HL-60 (cell line): Measurements from ENCODE around the gene WDR27.

Experiments
- DNase-seq, 2 experiments: peaks; one replicate each; pipeline ENCODE4 v3.0.0-alpha.2; 2010 to 2020; ENCODE audit warnings: low read depth in 1 of 2, low spot score in 1 of 2
- H3K27ac ChIP-seq: fragments of 250-450 bp; sonication (Bioruptor Pico); replicated peaks from 2 replicates; pipeline ENCODE4 v1.5.1; 2020; ENCODE audit warnings: mild to moderate bottlenecking, moderate library complexity
- H3K27me3 ChIP-seq: fragments of 250-450 bp; sonication (Bioruptor Pico); 2 replicates; pipeline ENCODE4 v1.5.1; 2021; ENCODE audit warnings: mild to moderate bottlenecking, moderate library complexity; ENCODE audit not compliant: insufficient read depth, poor library complexity, severe bottlenecking
- H3K4me3 ChIP-seq: replicated peaks from 2 replicates; pipeline ENCODE4 v1.5.1; 2011; ENCODE audit warnings: mild to moderate bottlenecking, control low read depth, low read length; ENCODE audit not compliant: insufficient read depth
- GABPA ChIP-seq: IDR thresholded peaks from 2 replicates; pipeline ENCODE4 v1.6.1; 2012; ENCODE audit warnings: low read depth
- POLR2AphosphoS5 ChIP-seq: IDR thresholded peaks from 2 replicates; pipeline ENCODE4 v1.6.1; 2012; ENCODE audit warnings: low read depth
- SPI1 ChIP-seq: IDR thresholded peaks from 2 replicates; pipeline ENCODE4 v1.6.1; 2012; ENCODE audit warnings: low read depth, mild to moderate bottlenecking, borderline replicate concordance
- TF ChIP-seq, protein P1 (sequence below): IDR thresholded peaks from 2 replicates; pipeline ENCODE4 v1.6.1; 2012; ENCODE audit warnings: low read depth; ENCODE audit not compliant: insufficient replicate concordance
- TF ChIP-seq, protein P2 (sequence below): IDR thresholded peaks from one replicate; pipeline ENCODE4 v1.5.1; 2011; ENCODE audit warnings: low read length, control low read depth, inconsistent platforms; ENCODE audit not compliant: insufficient read depth

WDR27 gene

DNA sequence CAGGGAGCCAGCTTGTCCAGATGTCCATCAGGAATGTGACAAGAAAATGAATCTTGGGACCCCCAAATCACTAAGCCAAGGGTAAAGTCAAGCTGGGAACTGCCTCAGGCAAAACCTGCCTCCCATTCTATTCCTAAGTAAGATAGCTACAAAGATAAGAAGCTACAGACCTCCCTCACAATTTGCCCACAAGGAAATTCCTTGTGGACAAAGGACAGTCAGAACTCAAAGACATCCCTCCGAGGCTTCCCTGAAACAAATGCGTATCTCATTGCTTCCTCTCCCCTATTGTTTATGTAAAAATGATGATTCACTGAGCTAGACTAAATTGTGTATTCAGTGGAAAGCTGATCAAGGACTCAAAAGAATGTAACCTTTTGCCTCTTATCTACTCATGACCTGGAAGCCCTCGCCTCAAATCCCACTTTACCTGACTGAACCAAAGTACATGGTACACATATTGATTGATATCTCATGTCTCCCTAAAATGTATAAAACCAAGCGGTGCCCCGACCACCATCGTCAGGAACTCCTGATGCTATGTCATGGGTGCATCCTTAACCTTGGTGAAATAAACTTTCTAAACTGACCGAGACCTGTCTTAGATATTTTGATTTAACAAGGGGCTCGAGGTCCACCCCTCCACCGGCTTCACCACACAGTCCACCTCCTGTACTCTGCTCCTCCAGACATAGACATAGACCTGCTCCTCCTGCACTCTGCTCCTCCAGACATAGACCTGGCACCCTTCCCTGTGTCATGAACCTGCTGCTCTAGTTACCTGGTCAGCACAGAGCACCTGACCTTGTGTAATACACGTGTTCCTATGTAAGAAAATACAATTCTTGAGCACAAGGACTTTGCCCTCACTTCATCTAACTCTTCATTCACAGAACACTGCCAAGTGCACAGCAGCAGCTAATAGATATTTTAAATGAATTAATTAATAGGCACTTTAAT is 81.4 kb downstream of the WDR27 start:
- no peak overlapping the region for H3K4me3 ChIP-seq
- H3K27ac ChIP-seq, result no peak overlapping the region
- TF ChIP-seq POLR2AphosphoS5 (no peak), GABPA (no peak), SPI1 (no peak)
- TF ChIP-seq, protein P1, sequence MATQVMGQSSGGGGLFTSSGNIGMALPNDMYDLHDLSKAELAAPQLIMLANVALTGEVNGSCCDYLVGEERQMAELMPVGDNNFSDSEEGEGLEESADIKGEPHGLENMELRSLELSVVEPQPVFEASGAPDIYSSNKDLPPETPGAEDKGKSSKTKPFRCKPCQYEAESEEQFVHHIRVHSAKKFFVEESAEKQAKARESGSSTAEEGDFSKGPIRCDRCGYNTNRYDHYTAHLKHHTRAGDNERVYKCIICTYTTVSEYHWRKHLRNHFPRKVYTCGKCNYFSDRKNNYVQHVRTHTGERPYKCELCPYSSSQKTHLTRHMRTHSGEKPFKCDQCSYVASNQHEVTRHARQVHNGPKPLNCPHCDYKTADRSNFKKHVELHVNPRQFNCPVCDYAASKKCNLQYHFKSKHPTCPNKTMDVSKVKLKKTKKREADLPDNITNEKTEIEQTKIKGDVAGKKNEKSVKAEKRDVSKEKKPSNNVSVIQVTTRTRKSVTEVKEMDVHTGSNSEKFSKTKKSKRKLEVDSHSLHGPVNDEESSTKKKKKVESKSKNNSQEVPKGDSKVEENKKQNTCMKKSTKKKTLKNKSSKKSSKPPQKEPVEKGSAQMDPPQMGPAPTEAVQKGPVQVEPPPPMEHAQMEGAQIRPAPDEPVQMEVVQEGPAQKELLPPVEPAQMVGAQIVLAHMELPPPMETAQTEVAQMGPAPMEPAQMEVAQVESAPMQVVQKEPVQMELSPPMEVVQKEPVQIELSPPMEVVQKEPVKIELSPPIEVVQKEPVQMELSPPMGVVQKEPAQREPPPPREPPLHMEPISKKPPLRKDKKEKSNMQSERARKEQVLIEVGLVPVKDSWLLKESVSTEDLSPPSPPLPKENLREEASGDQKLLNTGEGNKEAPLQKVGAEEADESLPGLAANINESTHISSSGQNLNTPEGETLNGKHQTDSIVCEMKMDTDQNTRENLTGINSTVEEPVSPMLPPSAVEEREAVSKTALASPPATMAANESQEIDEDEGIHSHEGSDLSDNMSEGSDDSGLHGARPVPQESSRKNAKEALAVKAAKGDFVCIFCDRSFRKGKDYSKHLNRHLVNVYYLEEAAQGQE, result no peak
- TF ChIP-seq, protein P2, sequence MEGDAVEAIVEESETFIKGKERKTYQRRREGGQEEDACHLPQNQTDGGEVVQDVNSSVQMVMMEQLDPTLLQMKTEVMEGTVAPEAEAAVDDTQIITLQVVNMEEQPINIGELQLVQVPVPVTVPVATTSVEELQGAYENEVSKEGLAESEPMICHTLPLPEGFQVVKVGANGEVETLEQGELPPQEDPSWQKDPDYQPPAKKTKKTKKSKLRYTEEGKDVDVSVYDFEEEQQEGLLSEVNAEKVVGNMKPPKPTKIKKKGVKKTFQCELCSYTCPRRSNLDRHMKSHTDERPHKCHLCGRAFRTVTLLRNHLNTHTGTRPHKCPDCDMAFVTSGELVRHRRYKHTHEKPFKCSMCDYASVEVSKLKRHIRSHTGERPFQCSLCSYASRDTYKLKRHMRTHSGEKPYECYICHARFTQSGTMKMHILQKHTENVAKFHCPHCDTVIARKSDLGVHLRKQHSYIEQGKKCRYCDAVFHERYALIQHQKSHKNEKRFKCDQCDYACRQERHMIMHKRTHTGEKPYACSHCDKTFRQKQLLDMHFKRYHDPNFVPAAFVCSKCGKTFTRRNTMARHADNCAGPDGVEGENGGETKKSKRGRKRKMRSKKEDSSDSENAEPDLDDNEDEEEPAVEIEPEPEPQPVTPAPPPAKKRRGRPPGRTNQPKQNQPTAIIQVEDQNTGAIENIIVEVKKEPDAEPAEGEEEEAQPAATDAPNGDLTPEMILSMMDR, result no peak
- DNase-seq, result no peak
- H3K27me3 ChIP-seq, result no peaks in the 10 kb centered on the region

DNA sequence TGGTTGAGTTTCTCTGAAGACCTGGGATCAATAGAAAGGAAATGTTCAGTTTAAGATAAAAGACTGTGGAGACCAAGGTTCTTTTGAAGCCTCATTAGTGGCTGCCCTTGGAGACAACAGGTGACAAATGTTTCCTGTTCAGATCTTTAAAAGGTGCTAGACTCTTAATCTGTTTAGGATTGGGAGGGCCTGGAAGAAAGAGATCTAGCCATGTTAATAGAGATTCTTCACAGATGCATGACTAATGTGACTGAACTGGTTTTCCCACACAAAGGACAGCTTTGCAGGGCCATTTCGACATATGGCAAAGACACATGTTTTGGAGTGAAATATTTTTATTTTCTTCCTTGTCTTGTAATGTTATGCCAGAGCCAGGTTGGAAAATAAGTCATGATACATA is 82.2 kb downstream of the WDR27 start:
- DNase-seq, result no peak
- Histone ChIP-seq H3K27me3 (no peaks in the 10 kb centered on the region), H3K27ac (no peak overlapping the region), H3K4me3 (no peak overlapping the region)
- TF ChIP-seq GABPA (no peak), SPI1 (no peak), POLR2AphosphoS5 (no peak)
- TF ChIP-seq, protein P1, result no peak
- TF ChIP-seq, protein P2, result no peak

DNA sequence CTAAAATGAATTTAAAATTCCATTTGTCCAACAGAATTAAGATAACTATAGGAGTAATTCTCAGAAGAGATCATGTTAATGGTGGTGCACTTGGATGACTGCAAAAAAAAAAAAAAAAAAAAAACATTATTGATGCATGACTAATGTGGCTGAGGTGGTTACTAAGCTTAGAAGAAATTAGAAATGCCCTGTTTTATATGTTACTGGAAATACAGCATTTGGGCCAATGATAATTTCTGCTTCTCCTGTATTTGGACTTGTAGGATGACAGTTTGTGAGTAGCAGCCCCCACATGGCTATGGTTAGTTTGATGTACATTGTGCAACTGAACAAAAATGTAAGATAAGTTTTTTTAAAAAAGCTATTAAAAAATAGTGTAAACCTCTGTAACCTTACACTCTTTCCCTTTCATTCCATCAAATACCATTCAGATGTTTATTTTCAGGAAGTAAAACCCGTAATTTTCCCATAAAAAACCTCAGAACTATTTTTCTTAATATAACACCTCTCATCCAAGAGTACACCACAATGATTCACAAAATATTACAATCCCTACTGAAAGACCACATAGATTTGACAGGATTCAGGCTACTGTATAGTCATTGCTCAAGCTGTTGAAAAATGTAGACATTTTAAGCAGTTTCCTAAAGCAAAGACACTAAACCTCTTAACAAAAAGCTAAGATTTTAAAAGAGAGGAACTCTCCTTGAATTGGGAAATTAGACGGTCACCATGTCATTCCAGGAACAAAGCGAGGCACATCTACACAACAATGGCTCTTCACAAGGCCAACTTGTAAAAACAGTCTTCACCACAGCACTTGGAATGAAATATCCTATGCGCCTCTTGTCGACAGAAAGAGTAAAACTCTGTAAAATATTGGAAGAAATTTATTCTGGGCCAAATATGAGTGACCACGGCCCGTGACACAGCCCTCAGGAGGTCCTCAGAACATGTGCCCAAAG is 83.0 kb downstream of the WDR27 start:
- DNase-seq, result no peak
- Histone ChIP-seq H3K27me3 (no peaks in the 10 kb centered on the region), H3K4me3 (no peak overlapping the region), H3K27ac (no peak overlapping the region)
- no peak for TF ChIP-seq GABPA
- TF ChIP-seq, protein P1, result no peak
- TF ChIP-seq, protein P2, result no peak
- TF ChIP-seq POLR2AphosphoS5, result no peak
- TF ChIP-seq SPI1, result no peak
